Glomerular visceral epithelial cell (primary cell): Measurements from ENCODE around the gene PRRX2.

Source experiments
- DNase-seq: peaks from one replicate; pipeline ENCODE4 v3.0.0-alpha.2; 2016; ENCODE audit errors: extremely low spot score

The PRRX2 gene

GRCh38 chr9:129704807-129705206 lies 39.4 kb downstream of the PRRX2 start:
- no peak for DNase-seq

- no peak for DNase-seq
These were observed 43.3 kb downstream of the PRRX2 start for GRCh38 chr9:129708793-129709192.

DNA sequence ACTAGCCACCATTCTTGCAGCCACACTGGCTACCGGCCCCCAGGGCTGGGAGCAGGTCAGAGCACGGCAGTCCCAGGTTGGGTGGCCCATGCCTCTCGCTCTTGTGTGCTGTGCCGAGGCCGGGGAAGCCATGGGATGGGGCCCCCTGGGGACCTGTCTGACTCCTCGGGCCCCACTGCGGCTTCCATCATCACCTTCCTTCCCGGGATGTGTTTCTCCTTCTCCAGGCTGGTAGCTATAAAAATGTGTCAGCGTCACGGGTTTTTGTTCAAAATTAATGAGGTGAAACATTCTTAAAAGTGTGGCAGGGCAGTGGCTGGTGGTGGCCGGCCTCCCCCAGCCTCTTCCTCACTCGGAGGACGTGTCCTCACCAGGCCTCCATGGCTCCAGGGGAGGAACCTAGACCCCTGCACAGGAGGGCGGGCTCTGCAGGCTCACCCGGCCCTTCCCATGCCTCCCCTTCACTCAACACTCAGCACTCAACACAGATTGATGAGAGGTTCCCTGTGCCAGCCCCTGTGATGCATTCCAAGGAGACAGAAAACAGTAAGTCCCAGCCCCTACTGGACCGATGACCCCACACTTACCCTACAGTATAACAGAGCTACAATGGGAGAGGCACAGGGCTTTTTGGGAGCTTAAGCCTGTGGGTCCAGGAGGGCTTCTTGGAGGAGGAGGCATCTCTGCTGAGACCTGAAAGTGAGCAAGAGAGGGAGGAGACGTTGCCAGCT lies 44.2 kb downstream of the PRRX2 start:
- DNase-seq = peak; percentile 44

- DNase-seq = no peak
These were observed 44.7 kb downstream of the PRRX2 start for GRCh38 chr9:129710169-129710453.

- DNase-seq = no peak
These were observed 47.4 kb downstream of the PRRX2 start for GRCh38 chr9:129712634-129713401.

DNA sequence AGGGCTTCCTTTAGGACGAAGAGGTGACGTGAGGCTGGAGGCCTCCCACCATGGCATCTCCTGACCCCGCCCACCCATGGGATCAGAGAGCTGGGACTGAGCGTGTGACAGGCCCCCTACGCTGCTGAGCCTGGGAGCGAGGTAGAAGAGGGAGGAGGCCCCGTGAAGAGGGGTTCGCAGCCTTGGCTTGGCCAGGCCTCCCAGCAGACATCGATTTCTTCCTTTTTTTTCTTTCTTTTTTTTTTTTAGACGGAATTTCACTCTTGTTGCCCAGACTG lies 47.9 kb downstream of the PRRX2 start:
- DNase-seq = no peak

DNA sequence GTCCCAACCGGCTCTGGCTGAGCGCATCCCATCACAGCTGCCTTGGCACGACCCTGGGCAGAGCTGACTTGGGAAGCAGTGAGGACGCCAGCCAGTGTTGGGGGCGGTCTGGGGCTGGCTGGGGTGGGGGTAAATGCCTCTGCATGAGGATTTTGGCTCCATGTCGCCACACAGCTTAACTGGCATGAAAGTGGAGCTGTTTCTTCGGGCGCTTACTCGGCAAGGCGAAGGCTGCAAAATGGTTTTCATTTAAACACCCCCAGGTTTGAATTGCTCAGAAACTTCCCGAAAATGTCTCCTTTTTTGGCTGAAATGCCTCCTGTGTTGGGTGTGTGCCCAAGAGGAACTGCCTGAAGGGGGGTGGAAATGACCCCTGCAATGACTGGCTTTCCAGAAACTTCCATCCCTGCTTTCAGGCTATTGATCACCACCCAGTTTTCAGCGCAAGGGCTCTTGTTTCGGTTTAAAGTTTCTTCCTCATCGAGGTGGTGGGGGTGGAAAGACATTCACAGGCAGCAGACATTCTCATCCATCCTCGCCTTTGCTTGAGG lies 49.1 kb downstream of the PRRX2 start:
- DNase-seq = no peak

DNA sequence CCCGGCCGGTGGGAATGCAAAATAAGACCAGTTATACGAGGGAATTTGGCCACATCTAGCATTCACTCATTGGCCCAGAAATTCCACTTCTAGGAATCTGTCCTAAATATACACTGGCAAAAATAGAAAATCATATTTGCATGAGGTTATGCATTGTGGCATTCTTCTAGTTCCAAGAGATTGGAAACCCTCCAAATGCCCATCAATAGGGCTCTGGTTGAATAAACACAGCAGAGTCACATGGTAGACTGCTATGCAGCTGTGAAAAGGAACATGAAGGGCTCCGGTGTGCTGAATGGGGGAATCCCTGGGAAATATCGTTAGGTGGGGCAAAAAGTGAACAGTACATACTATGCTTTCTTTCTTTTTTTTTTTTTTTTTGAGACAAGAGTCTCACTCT lies 50.6 kb downstream of the PRRX2 start:
- DNase-seq = peak; percentile 34

GRCh38 chr9:129717991-129718390 lies 52.5 kb downstream of the PRRX2 start:
- no peak for DNase-seq

DNA sequence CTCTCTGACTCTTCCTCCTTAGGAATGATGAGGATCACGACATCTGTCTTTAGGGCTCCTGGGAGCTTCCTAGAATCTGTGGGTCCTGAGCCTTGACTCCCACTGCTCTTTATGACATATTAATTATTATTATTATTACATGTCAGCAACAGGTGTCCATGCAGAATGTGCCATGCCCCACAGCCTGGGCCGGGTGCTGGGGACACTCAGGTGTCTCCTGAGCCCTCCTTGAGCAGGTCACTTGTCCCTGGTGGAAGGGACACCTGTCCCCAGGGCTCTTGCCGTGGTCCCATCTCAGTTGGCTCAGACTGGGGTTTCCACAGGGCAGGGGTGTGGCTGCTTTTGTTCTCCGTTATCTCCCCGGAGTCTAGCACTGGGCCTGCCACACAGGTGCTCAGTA lies 53.2 kb downstream of the PRRX2 start:
- no peak for DNase-seq

DNA sequence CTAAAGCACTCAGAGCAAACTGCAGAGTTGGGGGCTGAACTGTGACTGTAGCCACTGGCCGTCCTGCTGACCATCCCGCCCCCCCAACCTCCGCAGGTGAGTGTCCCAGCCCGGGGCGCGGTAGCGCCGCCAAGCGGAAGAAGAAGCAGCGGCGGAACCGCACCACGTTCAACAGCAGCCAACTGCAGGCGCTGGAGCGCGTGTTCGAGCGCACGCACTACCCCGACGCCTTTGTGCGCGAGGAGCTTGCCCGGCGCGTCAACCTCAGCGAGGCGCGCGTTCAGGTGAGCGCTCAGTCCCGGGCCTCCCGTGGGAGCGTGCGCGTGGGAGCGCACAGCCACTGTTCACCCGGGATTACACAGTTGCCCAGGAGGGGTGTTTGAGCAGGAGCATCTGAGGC lies 53.7 kb downstream of the PRRX2 start:
- no peak for DNase-seq

DNA sequence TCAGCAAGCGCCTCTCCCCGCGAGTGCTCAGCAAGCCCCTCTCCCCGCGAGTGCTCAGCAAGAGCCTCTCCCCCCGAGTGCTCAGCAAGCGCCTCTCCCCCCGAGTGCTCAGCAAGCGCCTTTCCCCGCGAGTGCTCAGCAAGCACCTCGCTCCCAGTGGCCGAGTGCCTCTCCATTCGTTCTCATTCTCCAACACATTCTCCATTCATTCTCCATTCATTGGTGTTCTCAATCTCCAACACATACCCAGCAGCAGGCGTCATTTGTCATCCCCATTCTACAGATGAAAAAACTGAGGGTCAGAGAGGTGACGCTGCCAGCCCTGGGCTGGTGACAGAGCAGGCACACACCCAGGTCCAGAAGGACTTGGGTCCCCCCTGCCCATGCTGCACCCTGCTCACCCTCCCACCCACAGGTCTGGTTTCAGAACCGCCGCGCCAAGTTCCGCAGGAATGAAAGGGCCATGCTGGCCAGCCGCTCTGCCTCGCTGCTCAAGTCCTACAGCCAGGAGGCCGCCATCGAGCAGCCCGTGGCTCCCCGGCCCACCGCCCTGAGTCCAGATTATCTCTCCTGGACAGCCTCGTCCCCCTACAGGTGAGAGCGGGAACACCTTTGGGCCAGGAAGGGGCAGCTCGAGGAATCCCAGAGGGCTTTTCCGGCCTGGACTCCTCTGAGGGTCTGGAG lies 54.9 kb downstream of the PRRX2 start:
- no peak for DNase-seq

DNA sequence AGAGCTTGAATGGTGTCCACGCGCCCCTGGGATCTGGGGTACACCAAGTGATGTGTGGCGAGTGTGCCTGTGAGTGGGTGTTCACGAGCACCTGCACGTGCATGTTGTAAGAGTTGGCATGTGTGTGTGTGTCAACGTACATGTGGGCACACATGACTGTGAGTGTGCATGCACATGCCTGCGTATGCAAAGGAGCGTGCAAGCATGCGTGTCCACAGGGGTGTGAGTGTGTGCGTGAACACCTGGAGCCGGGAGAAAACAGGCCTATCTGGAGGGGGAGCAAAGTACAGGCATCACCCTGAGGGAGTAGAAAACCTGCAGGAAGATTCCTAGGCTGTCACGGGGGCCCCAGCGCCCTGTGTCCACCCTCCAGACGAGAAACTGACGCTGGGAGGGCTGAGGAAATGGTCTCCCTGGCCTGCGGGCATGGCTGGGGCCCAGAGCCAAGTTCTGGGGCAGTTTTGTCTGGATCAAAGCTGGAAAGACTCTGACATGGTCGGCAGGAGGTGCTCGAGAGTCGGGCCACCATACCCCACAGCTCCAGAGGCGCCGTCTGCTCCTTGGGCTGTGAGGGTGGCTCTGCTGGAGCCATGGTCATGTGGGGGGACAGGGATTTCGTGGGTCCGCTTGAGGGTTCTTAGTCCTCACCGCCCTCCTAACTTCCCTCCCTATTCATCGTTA lies 55.6 kb downstream of the PRRX2 start:
- DNase-seq = no peak

- no peak for DNase-seq
These were observed 57.5 kb downstream of the PRRX2 start for GRCh38 chr9:129722913-129723312.

DNA sequence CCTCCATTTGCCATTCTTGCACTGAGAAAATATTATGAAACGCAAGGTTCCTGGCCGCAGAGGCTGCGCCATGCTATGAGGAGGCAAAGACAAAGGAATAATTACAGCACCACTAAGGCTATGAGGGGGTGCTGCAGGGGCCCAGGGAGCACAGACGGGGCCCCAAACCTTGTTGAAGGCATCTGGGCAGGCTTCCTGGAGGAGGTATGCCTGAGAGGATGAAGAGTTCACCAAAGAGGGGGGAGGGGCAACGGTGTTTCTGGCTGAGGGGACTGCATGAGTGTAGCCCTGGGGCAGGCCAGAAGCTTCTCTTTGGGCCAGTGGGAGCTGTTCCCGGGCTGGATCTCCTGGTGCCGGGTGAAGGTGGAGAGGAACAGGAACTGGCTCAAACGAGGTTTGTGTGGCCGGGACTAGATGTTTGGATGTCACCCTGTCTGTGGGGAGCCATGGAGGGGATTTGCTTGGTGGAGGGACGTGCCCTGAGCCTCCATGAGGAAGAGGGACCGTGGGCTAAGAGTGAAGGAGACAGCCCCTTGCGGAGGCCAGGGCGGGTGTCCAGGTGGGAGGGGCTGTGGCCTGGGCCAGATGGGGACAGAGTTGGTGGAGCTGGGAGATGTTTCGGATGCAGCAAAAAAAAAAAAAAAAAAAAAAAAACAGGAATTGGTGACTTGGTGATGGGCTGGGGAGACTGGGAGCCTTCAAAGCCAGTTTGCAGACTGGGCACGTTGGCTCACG lies 59.2 kb downstream of the PRRX2 start:
- DNase-seq = no peak

DNA sequence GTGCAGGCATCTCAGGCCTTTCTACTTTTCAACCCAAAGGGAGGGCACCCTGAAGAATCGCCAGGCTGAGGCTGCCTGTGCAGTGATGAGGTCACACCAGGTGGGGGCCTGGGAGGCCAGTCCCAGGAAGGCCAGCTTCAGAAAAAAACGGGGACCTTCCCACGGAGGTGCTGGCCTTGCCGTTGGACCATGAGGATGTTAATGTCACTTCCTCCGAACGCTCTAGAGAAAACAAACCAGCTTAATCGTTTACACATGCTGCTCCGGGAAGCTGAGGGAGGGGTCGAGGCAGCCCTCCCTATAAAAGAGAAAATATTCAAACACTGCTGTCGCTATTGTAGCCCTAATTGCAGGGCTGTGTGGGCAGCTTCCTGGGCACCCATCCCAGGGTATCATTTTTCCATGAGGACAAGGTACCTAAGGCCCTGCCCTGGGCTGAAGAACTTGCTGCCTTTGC lies 60.4 kb downstream of the PRRX2 start:
- DNase-seq = no peak

DNA sequence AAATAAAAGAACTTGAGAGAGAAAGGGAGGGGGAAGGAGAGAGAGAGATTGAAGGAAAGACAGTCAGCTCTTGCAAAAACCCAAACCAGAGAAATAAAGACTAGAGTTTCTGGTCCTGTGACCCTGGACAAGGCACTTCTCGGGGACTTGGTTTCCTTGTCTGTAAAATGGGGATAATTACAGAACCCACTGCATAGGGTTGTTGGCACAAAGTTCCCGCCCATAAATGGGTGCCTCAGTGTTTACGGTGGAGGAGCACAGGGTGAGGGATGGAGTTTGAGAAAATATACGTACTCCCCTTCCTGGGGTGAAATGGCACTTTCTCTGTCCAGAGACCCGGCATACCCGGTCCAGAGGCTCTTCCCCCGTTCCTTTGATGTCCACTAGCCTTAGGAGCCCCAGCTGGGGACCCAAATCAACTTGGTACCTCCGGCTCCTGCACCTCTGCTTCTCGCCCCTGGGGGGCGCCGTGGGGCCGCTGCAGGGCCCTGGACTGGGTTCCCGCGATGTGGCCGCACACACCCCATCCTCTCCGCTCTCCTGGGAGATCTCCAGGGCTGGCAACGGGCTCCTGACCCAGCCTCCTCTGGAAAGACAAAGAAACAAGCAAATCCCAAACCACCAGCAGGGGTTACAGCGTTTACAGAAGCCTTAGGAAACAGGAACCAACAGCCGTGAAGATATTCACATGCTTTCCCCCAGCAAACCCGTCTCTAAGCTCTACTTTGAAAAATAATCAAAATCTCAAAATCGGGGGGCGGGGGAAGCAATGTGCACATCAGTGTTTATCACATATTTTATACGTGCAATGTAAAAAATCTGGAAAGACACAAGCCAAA lies 61.1 kb downstream of the PRRX2 start:
- peak; percentile 61 for DNase-seq

DNA sequence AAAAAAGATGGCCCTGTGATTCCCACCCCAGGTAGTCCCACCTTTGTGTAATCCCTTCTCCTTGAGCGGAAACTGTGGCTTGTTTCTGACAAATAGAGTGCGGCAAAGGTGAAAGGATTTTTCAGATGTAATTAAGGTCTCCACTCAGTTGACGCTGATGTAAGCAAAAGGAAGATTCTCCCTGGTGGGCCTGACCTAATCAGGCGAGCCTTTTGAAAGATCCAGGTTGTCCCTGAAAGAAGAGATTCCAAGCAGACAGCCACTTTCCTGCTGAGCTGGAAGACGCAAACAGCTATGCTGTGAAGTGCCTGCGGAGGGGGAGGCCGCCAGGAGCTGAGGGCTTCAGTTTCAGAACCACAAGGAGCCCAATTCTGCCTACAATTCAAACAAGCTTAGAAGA lies 63.3 kb downstream of the PRRX2 start:
- no peak for DNase-seq

DNA sequence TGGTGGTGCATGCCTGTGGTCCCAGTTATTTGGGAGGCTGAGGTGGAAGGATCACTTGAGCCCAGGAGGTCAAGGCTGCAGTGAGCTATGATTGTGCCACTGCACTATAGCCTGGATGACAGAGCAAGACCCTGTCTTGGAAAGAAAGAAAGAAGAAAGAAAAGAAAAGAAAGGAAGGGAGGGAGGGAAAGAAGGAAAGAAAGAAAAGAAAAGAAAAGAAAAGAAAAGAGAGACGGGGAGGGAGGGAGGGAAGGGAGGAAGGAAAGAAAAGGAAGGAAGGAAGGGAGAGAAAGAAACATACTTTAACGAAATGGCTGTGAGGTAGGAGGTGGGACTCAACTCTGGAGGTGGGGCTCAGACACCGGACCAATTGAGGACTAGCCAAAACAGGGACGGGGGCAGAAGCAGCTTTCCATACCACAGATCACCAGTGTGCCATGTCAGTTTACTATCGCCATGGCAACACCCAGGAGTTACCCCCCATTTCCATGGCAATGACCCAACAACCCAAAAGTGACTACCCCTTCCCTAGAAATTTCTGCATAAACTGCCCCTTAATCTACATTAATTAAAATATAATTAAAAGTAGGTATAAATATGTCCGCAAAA lies 66.1 kb downstream of the PRRX2 start:
- DNase-seq = no peak

GRCh38 chr9:129732100-129732499 lies 66.7 kb downstream of the PRRX2 start:
- no peak for DNase-seq
